SU-DHL-6 (cell line): ENCODE results near the gene NFATC2IP.

Source experiments
- CTCF ChIP-seq: fragments of 200-600 bp; sonication (generic); IDR thresholded peaks from one replicate; pipeline ENCODE4 v1.5.1; 2017; ENCODE audit warnings: antibody characterized with exemption, mild to moderate bottlenecking, low read length, moderate library complexity; ENCODE audit not compliant: insufficient read depth, poor library complexity, severe bottlenecking
- EZH2phosphoT487 ChIP-seq: fragments of 200-600 bp; sonication (generic), shearing (Covaris generic); conservative IDR thresholded peaks from 2 replicates; pipeline ENCODE4 v1.6.1; 2018; ENCODE audit warnings: mild to moderate bottlenecking, antibody characterized with exemption, low read length, moderate library complexity, mixed read lengths

DNA sequence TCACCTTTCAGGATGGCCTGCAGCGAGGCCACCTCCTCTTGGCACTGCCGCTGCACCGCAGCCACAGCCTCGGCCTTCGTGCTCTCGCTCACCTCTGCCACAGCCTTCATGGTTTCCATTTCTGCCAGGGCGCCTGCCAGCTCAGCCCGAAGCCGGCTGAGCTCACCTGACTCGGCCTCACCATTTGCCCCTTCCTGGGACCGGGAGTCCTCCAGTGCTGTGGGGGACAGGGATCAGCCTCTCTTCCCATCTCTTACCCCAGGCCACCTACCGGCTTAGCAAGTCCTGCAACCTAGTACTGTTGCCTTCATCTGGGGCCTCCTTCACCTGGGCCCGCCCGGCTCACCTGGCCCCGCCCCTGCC lies 26.4 kb upstream of the NFATC2IP start:
- no peak for TF ChIP-seq CTCF
- TF ChIP-seq EZH2phosphoT487 = no peak
